ENCODE results near the gene THOC3.
"Not testable (repeated sequence)": the region's sequence is repeated elsewhere in the genome, so short reads cannot be mapped to it uniquely, and the experiment has no call there.

THOC3 gene

DNA sequence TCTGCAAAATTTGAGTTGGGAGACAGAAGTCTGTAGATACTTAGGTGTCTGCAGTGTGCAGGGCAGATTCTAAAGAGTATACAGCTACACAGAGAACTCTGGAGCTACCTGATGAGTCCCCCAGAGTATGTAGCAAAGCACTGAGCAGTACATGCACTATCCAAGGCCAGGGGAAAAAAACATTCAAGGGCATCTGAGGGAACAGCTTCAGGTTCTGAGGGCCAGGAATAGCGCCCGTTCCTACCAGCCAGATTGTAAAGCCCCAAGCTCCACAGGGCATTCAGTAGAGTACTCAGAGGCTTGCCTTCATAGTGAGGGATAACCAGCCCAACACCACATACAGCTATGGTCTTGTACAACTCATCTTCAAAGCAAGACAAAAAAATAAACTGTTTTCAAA is 27.5 kb downstream of the THOC3 start:
- not testable (repeated sequence) for DNase-seq (ENCODE audit: low read depth in 2 of 2)

DNA sequence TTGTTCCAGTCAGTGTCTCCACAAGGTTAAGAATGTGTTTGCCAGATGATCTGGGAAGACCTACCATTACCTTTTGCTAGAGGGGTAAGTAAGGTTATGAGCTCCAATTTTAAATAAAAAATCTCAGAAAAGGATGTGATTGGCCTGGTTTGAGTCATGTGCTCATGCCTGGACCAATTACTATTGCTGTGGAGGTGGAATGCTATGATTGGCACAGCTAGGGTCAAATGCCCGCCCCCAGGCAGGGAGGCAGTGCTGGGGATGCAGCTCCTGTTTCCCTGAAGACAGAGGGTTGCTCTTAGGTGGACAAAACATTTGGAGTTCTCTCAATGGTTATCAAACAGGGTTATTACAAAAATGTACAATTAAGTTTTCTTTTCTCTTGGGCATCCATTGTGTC is 29.6 kb downstream of the THOC3 start:
- DNase-seq (ENCODE audit: low read depth in 2 of 2), result not testable (repeated sequence)

DNA sequence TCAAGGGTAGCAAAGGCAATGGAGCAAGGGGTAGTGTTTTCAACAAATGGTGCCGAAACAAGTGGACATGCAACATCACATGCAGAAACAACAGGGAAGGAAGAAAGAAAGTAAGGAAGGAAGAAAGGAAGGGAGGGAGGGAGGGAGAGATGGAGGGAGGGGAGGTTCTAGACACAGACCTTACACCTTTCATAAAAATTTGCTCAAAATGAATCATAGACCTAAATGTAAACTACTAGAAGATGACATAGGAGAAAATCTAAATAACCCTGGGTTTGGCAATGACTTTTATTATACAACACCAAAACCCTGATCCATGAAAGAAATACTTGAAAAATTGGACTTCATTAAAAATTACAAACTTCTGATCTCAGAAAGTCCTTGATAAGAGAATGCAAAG is 39.4 kb downstream of the THOC3 start:
- not testable (repeated sequence) for DNase-seq (ENCODE audit: low read depth in 2 of 2)

DNA sequence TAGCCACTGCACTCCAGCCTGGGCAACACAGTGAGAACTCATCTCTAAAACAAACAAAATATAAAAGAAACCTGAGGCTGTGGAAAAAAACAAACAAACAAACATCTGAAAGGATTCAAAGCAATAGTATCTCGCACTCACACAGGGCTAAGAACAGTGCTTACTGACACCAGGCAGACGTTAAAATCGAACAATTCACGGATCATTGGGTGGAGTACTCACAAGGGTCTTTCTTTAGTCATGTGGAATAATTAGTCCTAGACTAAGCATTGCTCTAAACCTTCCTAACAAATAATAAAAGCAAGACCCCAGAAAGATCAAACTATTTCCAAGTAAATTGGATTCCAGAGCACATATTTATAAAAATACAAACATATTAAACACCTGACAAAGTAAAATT is 43.0 kb downstream of the THOC3 start:
- not testable (repeated sequence) for DNase-seq (ENCODE audit: low read depth in 2 of 2)

DNA sequence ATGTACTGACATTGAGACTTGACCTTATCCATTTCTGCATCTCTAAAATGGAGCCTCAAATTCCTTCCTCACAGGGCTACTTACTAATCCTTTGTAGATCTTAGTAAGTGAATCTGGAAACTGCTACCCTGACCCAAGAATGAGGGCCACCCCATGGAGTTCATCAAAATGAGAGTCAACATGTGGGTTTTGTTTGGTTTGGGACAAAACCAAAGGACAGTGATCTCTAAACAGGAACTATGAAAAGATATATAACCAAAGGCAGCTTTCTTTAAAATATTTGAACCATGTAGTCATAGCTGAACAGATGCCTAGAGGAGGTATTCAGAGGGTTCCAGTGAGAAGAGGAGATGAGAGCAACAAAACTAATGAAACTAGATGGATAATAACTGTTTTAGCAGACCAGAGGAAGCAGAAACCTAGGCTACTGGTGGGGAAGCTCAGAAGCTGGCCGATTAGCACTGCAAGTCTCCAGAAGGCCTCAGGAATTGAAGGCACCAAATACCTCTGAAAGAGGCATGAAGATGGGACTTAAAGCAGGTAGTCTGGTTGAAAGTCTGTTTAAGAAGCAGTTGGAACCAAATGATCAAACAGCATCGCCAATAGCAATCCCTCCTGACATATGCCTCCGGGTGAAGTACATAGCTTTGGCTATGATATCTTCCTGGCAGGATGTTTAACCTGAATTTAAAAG is 45.8 kb downstream of the THOC3 start:
- no peak for DNase-seq (ENCODE audit: low read depth in 2 of 2)

DNA sequence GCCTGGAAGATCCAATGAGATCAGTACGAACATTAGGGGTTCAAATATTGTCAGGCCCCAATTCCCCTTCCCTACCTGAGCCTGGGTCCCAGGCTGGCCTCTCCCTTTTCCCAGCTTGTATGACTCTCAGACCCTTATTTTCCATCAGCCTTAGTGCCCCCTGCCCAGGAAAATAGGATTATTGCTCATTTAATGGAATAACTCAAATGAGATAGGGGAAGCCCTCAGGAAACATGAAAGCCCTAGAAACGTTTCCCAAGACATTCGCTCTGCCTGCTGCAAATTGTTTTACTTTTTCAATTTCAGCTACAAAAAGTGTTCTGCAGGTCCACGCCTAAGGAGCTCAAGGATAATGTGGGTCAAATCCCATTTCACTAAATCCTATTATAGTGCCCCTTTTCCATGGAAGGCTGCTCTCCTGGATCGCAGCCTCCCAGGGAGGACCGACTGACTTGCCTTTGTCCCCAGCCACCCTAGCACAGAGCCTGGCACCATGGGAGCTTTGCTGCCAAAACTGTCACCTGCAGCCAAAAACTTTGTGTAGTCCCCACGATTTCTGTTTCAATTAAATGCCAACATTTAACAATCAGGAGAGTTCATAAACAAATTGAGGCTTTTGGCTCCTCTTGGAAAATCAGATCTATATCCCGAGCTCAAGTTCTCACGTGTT is 46.9 kb downstream of the THOC3 start:
- no peak for DNase-seq (ENCODE audit: low read depth in 2 of 2)

DNA sequence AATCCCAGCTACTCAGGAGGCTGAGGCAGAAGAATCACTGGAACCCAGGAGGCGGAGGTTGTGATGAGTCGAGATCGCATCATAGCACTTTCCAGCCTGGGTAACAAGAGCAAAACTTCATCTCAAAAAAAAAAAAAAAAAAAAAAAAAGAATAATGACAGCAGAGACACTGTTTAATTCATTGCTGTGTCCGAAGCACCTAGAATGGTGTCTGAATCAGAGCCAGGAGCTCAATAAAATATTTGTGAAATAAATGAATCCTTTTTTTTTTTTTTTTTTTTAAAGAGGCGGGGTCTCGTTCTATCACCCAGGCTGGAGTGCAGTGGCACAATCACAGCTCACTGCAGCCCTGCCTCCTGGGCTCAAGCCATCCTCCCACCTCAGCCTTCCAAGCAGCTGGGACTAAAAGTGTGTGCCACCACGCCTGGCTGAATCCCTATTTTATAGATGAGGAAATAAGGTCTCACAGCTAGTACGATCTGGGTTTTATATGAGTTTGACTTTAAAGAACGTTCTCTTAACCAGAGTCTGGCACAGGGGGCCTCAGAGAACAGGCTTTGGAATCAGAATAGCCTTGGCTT is 47.8 kb downstream of the THOC3 start:
- no peak for DNase-seq (ENCODE audit: low read depth in 2 of 2)

DNA sequence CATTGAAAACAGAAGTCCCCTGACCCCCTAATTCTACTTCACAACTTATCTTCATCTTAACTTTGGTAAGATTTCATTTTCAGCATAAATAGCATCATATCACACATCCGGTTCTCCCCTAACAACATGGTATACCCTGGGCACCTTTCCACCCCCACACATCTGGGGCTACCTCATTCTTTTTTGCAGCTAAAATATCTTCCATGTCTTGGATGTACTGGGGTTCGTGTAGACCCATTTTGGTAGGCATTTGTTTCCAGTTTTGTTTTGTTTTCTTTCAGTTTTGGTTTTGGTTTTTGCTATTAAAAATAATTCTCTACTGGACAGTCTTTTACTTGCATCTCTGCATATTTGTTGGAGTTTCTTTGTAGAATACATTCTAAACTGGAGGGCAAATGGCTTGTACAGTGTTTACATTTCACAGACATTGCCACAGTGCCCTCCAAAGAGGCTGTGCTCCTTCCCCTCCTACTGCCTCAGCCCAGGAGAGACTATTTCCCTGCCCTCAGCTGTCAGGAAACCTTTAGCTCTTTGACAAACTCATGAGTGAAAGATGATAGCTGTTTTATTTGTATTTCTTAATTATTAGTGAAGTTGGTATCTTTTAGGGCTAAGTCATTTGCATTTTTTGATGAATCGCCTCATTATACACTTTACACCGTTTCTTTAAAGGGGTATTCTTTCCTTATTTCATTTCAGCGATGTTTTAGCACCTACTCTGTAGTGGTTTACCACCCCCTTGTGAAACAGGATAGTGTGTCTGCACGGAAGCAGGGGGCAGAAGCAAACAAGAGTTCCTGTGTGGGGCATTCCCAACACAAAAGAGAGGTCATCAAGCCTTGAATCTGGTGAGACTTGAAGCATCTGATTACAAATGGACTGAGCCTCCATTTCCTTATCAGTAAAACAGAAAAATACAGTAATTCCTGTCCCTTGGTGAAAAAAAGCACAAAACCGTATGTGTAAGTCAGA is 52.8 kb downstream of the THOC3 start:
- DNase-seq (ENCODE audit: low read depth in 2 of 2), result not testable (repeated sequence)

DNA sequence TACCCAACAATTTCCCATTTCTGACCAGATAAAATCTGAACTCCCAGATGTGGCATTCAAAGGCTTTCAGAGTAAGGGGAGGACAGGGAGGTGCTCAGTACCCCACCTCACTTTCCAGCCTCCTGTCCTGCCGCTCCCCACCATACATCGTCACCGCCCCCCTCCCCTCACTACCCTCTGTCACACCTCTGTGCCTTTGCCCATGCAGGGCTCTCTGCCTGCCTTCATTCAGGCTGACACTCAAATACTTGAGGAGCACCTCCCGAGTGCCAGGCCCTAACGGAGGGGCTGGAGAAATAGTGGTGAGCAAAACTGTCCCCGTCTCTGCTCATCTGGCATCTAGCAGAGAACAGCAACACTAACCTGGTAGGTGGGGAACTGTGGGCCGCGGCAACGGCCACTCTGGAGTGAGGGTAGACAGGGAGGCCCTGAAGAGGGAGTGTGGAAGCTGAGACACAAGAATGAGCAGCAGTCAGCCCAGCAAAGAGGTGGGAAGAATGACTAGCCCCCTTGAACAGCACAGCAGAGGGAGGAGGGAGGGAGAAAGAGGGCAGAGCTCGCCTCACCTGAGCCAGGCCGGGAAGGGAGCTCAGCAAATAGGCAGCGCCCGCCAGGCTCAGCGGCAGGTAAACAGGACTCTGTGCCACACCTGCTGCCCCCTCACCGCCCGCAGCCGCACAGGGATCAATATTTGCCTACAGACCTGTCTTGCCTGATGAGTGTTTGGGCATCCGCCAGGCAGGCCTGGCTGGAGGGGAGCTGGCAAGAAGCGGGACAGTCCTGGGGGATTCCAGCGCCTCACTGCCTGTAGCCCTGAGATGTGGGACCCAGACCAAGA is 54.1 kb downstream of the THOC3 start:
- DNase-seq (ENCODE audit: low read depth in 2 of 2), result not testable (repeated sequence)

DNA sequence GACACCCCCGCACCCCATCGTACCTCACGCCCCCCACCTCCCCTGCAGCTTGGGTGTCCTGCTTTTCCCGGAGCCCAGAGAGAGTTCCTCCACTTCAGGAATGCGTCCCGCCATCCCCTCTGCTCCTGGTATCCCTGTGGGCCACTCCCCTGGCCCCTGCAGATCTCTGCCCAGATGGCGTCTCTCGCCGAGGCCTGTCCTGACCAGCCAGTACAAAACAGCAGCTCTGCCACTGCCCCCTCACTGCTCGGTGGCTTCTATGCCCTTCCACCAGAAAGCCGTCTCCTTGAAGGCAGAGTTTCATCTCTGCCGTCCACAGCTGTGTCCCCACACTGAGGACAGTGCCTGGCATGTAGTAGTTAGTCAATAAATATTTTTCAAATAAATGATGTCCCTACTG is 58.0 kb downstream of the THOC3 start:
- not testable (repeated sequence) for DNase-seq (ENCODE audit: low read depth in 2 of 2)

Data from stimulated activated CD8-positive, alpha-beta memory T cell treated with anti-CD3 and anti-CD28 coated beads, Interleukin-15, amount 100 ng/mL, for 4 hours (primary cell).